BLaER1 treated with 17β-estradiol and CSF1 and Interleukin-3, amounts not matched to agents 10 nM and 100 nM (cell line): ENCODE results near the gene HERC3.

Experiments used
- H3K27ac ChIP-seq, 11 experiments: shearing (Covaris generic); formaldehyde crosslinking; 2 replicates each; pipeline ENCODE4 v1.8.1; 2022
- H3K27me3 ChIP-seq, 11 experiments: shearing (Covaris generic); formaldehyde crosslinking; 2 replicates each; pipeline ENCODE4 v1.8.1; 2022
- H3K36me3 ChIP-seq, 11 experiments: shearing (Covaris generic); formaldehyde crosslinking; 2 replicates each; pipeline ENCODE4 v1.8.1; 2022
- H3K4me1 ChIP-seq, 10 experiments: shearing (Covaris generic); formaldehyde crosslinking; 2 replicates each; pipeline ENCODE4 v1.8.1; 2022
- H3K4me2 ChIP-seq, 11 experiments: shearing (Covaris generic); formaldehyde crosslinking; 2 replicates each; pipeline ENCODE4 v1.8.1; 2022
- H3K4me3 ChIP-seq, 10 experiments: shearing (Covaris generic); formaldehyde crosslinking; 2 replicates each; pipeline ENCODE4 v1.8.1; 2022
- H3K9ac ChIP-seq, 11 experiments: shearing (Covaris generic); formaldehyde crosslinking; 2 replicates each; pipeline ENCODE4 v1.8.1; 2022
- H3K9me3 ChIP-seq, 11 experiments: shearing (Covaris generic); formaldehyde crosslinking; replicated peaks in 1 of 11; 2 replicates each; pipeline ENCODE4 v1.8.1; 2022
- H4K20me1 ChIP-seq, 11 experiments: shearing (Covaris generic); formaldehyde crosslinking; 2 replicates each; pipeline ENCODE4 v1.8.1; 2022
- Cebpa-rat ChIP-seq, 11 experiments: shearing (Covaris generic); IDR thresholded peaks; 2 replicates each; pipeline ENCODE4 v1.8.1; 2022

The HERC3 gene

GRCh38 chr4:88745581-88746163 lies 153.4 kb downstream of the HERC3 start:
- H3K36me3 ChIP-seq: peaks cover 0 to 100% (median 0%) of the 10 kb centered on the region in 11 experiments; a peak in 9 of 22 replicates
- peaks cover 0 to 21% (median 0%) of the 10 kb centered on the region in 11 experiments; a peak in 3 of 22 replicates for H4K20me1 ChIP-seq
- H3K4me1 ChIP-seq: peaks cover 0 to 20% (median 17%) of the 10 kb centered on the region in 10 experiments; a peak in 15 of 20 replicates
- TF ChIP-seq Cebpa-rat (IDR thresholded peaks at IDR 0.05): no peak
- H3K9ac ChIP-seq: no peak overlapping the region
- 0 out of 22 replicates have a peak, but pooled peaks cover 0 to 5% (median 0%) of the 10 kb centered on the region in 11 experiments for H3K9me3 ChIP-seq
- no peak overlapping the region for H3K27ac ChIP-seq
- H3K27me3 ChIP-seq: no peaks in the 10 kb centered on the region
- H3K4me2 ChIP-seq: no peak overlapping the region
- no peak overlapping the region for H3K4me3 ChIP-seq

DNA sequence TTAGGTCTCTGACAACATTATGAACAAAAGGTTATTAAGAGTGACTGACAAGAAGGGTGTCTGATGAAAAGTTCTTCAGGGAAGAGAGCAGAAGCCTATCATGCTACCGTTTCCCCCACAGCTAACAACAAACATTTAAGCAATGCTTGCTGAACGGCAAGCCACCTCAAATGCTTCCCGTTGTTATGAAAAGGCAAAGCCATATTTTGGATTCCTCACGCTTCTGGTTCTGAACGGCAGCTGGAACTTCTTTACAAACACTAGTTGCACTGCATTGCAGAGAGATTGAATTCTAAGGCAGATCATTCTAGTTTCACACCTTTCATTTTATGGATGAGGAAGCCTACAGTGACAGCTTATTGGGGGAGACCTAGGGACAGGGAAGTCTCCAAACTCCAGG lies 153.9 kb downstream of the HERC3 start:
- Histone ChIP-seq H3K27ac (no peak overlapping the region), H4K20me1 (peaks cover 0 to 16% (median 0%) of the 10 kb centered on the region in 11 experiments; a peak in 3 of 22 replicates), H3K4me3 (no peak overlapping the region), H3K36me3 (peaks cover 0 to 100% (median 0%) of the 10 kb centered on the region in 11 experiments; a peak in 9 of 22 replicates), H3K9me3 (0 out of 22 replicates have a peak, but pooled peaks cover 0 to 5% (median 0%) of the 10 kb centered on the region in 11 experiments), H3K9ac (no peak overlapping the region), H3K27me3 (no peaks in the 10 kb centered on the region), H3K4me1 (peaks cover 0 to 20% (median 17%) of the 10 kb centered on the region in 10 experiments; a peak in 15 of 20 replicates), H3K4me2 (no peak overlapping the region)
- no peak for TF ChIP-seq Cebpa-rat (IDR thresholded peaks at IDR 0.05)

- H3K27ac ChIP-seq: no peak overlapping the region
- no peak for TF ChIP-seq Cebpa-rat (IDR thresholded peaks at IDR 0.05)
- peaks cover 0 to 5% (median 0%) of the 10 kb centered on the region in 11 experiments; a peak in 3 of 22 replicates for H4K20me1 ChIP-seq
- H3K4me3 ChIP-seq: no peak overlapping the region
- H3K9me3 ChIP-seq: 0 out of 22 replicates have a peak, but pooled peaks cover 0 to 5% (median 0%) of the 10 kb centered on the region in 11 experiments
- no peak overlapping the region for H3K4me2 ChIP-seq
- H3K27me3 ChIP-seq: no peaks in the 10 kb centered on the region
- H3K4me1 ChIP-seq: peaks cover 0 to 14% (median 10%) of the 10 kb centered on the region in 10 experiments; a peak in 15 of 20 replicates
- H3K9ac ChIP-seq: no peak overlapping the region
- peaks cover 0 to 100% (median 0%) of the 10 kb centered on the region in 11 experiments; a peak in 9 of 22 replicates for H3K36me3 ChIP-seq
These were observed 155.1 kb downstream of the HERC3 start for GRCh38 chr4:88747351-88747750.

GRCh38 chr4:88750369-88750768 lies 158.1 kb downstream of the HERC3 start:
- no peak for TF ChIP-seq Cebpa-rat (IDR thresholded peaks at IDR 0.05)
- H3K9ac ChIP-seq: no peak overlapping the region

GRCh38 chr4:88751258-88752075 lies 159.2 kb downstream of the HERC3 start:
- no peak overlapping the region for H3K9ac ChIP-seq
- H3K4me2 ChIP-seq: no peak overlapping the region
- H3K4me1 ChIP-seq: no peaks in the 10 kb centered on the region
- H4K20me1 ChIP-seq: peaks cover 0 to 33% (median 0%) of the 10 kb centered on the region in 11 experiments; a peak in 3 of 22 replicates
- H3K4me3 ChIP-seq: no peak overlapping the region
- H3K36me3 ChIP-seq: peaks cover 0 to 100% (median 0%) of the 10 kb centered on the region in 11 experiments; a peak in 9 of 22 replicates
- no peaks in the 10 kb centered on the region for H3K27me3 ChIP-seq
- 0 out of 22 replicates have a peak, but pooled peaks cover 0 to 5% (median 0%) of the 10 kb centered on the region in 11 experiments for H3K9me3 ChIP-seq
- no peak overlapping the region for H3K27ac ChIP-seq
- no peak for TF ChIP-seq Cebpa-rat (IDR thresholded peaks at IDR 0.05)

More at GRCh38 chr4:88750369-88750768, 158.1 kb downstream of the HERC3 start:
- Histone ChIP-seq H3K4me1 (no peaks in the 10 kb centered on the region), H3K36me3 (peaks cover 0 to 100% (median 0%) of the 10 kb centered on the region in 11 experiments; a peak in 9 of 22 replicates), H3K27me3 (no peaks in the 10 kb centered on the region), H3K4me3 (no peak overlapping the region), H3K9me3 (0 out of 22 replicates have a peak, but pooled peaks cover 0 to 5% (median 0%) of the 10 kb centered on the region in 11 experiments), H3K27ac (no peak overlapping the region), H3K4me2 (no peak overlapping the region), H4K20me1 (peaks cover 0 to 24% (median 0%) of the 10 kb centered on the region in 11 experiments; a peak in 3 of 22 replicates)

- TF ChIP-seq Cebpa-rat (IDR thresholded peaks at IDR 0.05): no peak
- Histone ChIP-seq H3K4me3 (no peak overlapping the region), H3K36me3 (peaks cover 0 to 100% (median 0%) of the 10 kb centered on the region in 11 experiments; a peak in 9 of 22 replicates), H3K4me2 (no peak overlapping the region), H3K9ac (no peak overlapping the region), H3K9me3 (0 out of 22 replicates have a peak, but pooled peaks cover 0 to 5% (median 0%) of the 10 kb centered on the region in 11 experiments), H3K27ac (no peak overlapping the region), H3K4me1 (no peaks in the 10 kb centered on the region), H4K20me1 (peaks cover 0 to 34% (median 0%) of the 10 kb centered on the region in 11 experiments; a peak in 3 of 22 replicates), H3K27me3 (no peaks in the 10 kb centered on the region)
These were observed 159.8 kb downstream of the HERC3 start for GRCh38 chr4:88752076-88752463.

- no peak for TF ChIP-seq Cebpa-rat (IDR thresholded peaks at IDR 0.05)
- H3K27me3 ChIP-seq: no peaks in the 10 kb centered on the region
- H3K9ac ChIP-seq: no peak overlapping the region
- no peaks in the 10 kb centered on the region for H3K4me1 ChIP-seq
- 0 out of 22 replicates have a peak, but pooled peaks cover 0 to 5% (median 0%) of the 10 kb centered on the region in 11 experiments for H3K9me3 ChIP-seq
- H3K4me2 ChIP-seq: no peak overlapping the region
- H3K36me3 ChIP-seq: peaks cover 0 to 100% (median 0%) of the 10 kb centered on the region in 11 experiments; a peak in 9 of 22 replicates
- peaks cover 0 to 34% (median 0%) of the 10 kb centered on the region in 11 experiments; a peak in 2 of 22 replicates for H4K20me1 ChIP-seq
- H3K4me3 ChIP-seq: no peak overlapping the region
- no peak overlapping the region for H3K27ac ChIP-seq
These were observed 160.5 kb downstream of the HERC3 start for GRCh38 chr4:88752754-88753153.

- Histone ChIP-seq H3K4me1 (no peaks in the 10 kb centered on the region), H3K27ac (no peak overlapping the region), H3K27me3 (no peaks in the 10 kb centered on the region), H3K9me3 (0 out of 22 replicates have a peak, but pooled peaks cover 0 to 5% (median 0%) of the 10 kb centered on the region in 11 experiments), H3K36me3 (peaks cover 0 to 100% (median 0%) of the 10 kb centered on the region in 11 experiments; a peak in 9 of 22 replicates), H3K4me2 (no peak overlapping the region), H3K9ac (no peak overlapping the region), H4K20me1 (peaks cover 0 to 41% (median 0%) of the 10 kb centered on the region in 11 experiments; a peak in 4 of 22 replicates), H3K4me3 (no peak overlapping the region)
- no peak for TF ChIP-seq Cebpa-rat (IDR thresholded peaks at IDR 0.05)
These were observed 161.6 kb downstream of the HERC3 start for GRCh38 chr4:88753658-88754571.
